Fibroblast of skin of left quadriceps (primary cell): ENCODE data around the gene TSPAN11.
"Not testable (repeated sequence)": the region's sequence is repeated elsewhere in the genome, so short reads cannot be mapped to it uniquely, and the experiment has no call there.

ENCODE experiments used
- DNase-seq, 2 experiments: peaks; one replicate each; pipeline ENCODE4 v3.0.0-alpha.2; 2013; ENCODE audit warnings: low read depth in 2 of 2

The TSPAN11 gene, protein sequence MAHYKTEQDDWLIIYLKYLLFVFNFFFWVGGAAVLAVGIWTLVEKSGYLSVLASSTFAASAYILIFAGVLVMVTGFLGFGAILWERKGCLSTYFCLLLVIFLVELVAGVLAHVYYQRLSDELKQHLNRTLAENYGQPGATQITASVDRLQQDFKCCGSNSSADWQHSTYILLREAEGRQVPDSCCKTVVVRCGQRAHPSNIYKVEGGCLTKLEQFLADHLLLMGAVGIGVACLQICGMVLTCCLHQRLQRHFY

DNA sequence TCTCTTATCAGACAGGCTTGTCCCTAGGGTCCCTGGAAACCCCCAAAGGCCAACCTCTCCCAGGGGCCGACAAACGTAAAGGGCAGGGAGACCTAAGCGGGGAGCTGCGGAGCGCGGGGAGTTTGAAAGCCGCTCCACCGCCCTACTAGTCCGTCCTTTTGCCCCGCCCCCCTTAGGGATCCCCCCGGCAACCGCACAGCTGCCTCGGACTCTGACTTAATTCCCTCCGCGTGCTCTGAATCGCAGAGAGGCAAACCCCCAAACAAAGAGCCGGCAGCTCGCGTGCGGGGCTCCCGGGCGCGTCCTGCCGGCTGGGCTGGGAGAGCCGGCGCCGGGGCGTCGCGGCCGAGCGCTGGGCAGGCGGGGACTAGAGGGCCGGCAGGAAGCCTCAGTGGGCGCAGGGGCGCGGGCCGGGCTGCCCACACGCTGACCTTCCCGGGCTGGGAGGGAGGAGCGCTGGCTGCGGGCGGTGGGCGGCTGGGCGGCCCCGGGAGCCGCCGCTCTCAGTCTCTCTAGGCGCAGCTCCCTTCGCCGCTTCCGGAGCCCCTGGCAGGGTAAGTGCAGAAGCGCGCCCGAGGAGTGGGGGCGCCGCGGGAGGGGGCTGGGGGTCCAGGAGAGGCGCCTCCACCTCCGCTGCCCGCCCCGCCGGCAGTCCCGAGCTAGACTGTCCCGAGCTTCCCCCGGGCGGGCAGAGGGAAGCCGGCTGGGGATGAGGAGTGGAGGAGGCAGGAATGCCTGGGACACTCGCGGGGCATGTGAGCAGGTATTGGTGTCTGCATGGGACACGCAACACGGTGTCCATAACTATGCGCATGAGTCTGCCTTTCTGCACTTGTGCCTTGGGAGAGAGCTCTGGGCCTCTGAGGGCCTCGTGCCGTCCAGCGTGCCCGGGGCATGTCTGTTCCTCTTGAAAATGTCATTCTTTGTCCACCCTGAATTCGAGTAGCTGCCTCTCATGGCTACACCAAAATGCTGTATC, at the start of gene TSPAN11:
TSS of gene TSPAN11 (plus strand) at position 506 of the 979 bp plus-strand sequence. CDS start 27,244 bp downstream, outside the sequence.
- peak; percentile 24 to 39 for DNase-seq

DNA sequence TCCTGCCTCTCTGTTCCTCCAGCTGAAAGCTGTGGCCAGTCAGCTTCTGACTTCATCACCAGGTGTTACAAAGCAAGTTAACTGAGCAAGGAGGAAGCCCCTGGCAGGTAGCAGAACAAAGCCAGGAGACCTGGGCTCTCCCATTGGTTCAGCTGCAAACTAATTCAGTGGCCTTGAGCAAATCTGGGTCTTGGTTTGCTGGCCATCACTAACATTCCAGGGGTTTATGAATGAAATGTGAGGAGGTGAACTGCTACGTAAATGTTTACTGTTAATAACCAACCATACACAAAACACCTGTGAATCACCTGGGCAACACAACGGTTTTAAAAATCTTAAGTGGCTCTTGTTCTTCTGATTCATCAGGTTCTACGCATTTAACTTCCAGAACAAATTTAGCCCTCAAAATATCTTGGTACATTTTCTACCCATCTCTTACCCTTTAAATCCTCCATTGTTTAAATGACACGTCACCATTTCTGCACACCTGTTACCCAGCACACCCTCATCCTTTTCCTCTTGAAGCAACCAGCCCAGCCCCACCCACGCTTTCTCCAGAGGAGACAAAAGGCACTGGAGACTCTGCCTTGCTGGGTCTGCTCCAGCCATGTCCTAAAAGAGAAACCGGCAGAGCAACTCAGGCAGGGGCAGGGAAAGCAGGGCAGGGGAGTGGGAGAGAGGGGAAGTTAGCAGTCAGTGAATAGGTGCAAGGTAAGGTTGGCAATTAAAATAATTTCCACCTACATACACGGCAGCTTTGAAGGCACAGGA, 49.3 kb upstream of the TSPAN11 start:
- no peak for DNase-seq

DNA sequence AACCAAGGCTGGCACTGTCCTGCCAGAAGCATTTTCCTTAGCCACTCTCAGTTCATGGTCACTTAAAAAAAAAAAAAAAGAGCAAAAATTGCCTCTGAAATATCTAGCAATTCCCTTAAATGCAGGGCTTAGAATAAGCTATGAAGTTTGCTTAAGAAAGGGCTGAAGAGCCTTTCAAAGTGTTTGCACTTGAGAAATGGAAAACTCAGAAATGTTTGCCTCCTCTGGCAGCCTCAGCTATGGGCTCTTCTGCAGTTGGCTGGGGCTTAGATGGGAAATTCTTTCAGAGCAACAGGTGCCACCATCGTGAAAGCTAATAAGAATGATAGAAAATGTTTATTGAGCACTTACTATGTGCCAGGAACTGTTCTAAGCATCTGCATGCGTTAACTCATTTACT, 48.5 kb upstream of the TSPAN11 start:
- DNase-seq = no peak

DNA sequence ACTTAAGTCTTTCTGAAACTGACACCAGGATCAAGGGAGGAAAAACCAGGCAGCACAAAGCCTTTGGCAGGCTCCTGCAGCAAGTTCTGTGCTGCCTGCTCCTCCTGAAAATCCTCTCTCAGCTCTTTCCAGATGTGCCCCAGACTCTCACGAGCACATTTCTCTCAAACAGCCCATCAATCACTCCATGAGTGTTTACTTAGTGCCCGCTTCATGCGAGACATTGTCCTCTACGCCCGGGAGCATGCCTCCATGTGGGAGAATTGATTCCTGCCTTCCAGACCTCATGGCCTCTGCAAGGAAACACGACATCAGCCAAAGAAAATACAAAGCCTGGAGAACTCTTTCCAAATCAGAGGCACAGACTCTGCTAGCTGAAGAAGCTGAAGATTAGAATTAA, 46.5 kb upstream of the TSPAN11 start:
- no peak for DNase-seq

DNA sequence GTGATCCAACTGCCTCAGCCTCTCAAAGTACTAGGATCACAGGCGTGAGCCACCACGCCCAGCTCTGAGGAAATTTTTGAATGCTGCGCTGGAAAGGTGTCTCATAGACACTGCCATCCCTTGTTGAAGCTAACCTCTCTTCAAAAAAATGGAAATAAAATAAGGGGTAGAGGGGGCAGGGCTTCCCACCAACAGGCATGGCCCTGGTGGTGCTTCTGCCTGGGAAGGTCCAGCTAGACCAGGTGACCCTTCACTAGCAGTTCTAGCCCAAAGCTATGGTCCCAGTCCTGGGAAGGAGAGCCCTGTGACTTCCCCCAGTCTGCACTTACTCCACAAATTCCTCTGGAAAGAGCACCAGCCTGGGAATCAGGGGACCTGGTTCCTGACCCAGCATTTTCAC, 45.7 kb upstream of the TSPAN11 start:
- no peak for DNase-seq

DNA sequence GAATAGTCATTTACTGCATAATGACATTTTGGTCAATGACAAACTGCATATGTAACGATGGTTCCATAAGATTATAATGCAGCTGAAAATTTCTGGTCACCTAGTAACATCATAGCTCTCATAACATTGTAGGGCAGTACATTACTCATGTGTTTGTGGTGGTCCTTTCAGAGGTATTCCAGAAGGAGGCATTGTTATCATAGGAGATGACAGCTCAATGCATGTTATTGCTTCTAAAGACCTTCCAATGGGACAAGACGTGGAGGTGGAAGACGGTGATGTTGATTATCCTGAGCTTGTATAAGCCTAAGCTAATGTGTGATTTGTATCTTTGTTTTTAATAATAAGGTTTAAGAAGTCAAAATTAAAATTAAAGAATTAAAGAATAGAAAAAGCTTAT, 43.8 kb upstream of the TSPAN11 start:
- no peak for DNase-seq

DNA sequence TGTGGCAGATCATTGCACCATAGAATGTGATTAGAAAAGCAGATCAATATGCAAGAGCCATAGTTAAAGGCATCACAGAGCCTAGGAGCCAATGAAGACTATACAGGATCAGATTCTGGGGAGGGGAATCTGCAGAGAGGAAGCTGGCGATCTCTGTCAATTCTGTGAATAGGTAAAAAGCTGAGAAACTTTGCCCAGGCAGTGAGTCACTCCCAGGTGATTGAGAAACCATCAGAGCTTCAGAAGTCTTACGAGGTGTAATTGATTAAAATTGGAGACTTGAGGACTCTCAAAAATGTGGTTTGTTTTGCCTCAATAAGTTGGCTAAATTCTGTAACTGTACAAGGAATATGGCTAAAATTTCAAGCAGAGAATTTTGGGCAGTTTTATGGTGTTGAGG, 41.7 kb upstream of the TSPAN11 start:
- no peak for DNase-seq

DNA sequence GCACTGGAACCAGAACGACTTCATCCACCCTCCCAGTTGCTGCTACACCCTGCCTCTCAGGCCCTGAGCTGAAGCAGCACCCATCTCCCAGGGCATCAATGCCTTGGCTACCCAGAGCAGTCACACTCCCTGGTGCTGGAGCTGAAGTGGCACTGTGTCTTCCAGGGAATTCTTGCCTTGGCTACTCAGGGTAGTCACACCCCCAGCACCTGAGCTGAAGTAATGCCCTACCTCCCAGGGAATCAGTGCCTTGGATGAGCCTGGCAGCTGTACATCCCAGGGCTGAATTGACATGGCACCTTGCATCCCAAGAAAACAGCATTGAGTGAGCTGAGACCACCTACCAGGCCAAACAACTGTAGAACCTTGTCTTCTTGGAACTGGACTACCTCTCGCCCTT, 41.2 kb upstream of the TSPAN11 start:
- no peak for DNase-seq

DNA sequence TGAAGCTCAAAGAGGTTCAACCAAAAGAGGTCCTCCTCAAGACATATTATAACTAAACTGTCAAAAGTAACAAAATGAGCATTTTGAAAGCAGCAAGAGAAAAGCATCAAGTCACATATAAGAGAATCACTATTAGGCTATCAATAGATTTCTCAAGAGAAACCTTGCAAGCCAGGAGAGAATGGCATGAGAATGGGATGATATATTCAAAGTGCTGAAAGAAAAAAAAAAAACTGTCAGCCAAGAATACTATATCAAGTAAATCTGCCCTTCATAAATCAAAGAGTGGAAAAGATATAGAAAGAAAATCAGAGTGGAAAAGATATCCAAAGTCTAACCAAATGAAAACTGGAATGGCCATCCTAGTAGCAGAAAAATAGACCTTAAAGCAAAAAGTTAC, 39.3 kb upstream of the TSPAN11 start:
- no peak for DNase-seq

DNA sequence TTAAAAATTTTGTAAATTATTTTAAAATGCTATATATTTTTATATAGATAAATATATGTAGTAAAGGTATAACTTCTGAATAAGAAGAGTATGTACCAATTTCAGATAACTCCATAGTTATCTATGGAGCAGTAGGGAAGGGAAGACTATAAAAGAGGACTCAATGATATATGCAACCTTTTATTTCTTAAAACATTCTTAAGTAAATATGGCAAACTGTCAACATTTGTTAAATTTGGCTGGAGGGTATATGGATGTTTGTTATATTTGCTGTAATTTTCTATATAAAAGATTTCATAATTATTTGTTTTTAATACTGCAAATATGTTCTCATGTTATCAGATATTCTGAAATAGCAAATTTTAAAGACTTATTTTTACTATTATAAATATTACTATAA, 38.3 kb upstream of the TSPAN11 start:
- no peak for DNase-seq

DNA sequence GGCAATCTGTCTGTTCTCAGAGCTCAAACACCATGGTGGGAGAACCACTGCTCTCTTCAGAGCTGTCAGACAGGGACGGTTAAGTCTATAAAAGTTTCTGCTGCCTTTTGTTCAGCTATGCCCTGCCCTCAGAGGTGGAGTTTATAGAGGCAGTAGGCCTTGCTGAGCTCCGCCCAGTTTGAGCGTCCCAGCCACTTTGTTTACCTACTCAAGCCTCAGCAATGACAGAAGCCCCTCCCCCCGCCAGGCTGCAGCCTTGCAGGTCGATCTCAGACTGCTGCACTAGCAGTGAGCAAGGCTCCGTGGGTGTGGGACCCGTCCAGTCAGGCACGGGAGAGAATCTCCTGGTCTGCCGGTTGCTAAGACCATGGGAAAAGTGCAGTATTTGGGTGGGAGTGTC, 32.0 kb upstream of the TSPAN11 start:
- DNase-seq = not testable (repeated sequence)

DNA sequence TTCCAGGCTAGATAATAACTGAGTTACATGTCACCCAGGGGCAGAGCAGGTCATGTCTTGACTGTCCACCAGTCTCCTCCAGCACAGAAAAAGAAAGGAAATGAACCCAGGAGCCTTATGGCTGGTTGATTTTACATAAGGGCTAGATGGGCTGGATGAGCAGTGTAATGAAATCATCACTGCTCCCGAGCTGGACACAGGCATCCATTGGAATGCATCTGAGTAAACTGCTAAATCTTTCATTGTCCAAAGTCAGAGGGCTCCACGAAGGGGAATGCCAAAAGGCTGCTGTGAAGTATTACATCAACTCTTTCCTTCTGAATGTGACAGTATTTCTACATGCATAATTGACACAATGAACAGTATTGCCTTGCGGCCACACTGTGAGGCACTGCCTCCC, 30.1 kb upstream of the TSPAN11 start:
- DNase-seq = no peak

DNA sequence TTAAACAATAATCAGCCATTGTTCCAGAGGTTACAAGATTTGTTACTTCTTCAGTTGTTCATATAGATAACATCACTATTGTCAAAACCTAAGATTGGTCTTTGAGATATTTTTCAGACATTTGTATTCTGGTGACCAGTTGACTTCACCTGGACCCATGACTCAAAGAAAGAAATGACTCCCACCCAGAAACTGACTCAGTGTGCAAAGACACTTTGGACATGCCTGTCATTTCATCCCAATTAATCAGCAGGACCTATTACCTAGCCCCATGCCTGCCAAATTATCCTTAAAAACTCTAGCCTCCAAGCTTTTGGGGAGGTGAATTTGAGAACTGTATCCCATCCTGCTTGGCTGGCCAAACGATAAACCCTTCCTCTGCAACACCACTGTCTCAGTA, 27.7 kb upstream of the TSPAN11 start:
- DNase-seq = no peak

DNA sequence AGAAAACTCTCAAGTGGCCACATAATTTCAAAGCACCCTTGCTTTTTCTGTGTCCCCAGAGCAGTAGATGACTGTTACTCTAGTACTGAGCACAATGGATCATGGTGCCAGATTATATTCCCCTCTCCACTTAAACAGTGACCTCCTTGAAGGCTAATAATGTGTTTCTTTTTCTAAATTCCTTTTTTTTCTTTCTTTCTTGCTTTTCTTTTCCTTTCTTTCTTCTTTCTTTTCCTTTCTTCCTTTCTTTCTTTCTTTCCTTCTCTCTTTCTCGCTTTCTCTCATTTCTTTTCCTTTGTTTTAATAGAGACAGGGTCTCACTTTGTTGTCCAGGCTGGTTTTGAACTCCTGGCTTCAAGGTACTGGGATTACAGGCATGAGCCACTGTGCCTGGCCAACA, 26.2 kb upstream of the TSPAN11 start:
- DNase-seq = no peak

DNA sequence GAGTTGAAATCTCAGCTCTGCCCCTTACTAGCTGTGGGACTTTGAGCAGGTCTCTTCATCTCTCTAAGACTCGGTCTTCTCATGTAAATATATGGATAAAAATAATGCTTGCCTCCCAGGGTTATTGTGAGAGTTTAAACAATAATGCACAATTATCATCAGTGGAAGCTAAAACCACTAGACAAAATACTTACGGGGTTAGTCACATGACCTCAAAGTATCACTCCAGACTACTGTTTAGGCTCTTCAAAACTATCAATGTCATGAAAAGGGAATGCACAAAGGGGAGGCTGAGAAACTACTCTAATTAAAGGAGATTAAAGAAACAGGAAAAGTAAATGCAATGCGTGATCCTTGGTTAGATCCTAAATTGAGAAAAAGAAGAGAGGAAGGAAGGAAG, 24.5 kb upstream of the TSPAN11 start:
- DNase-seq = no peak

DNA sequence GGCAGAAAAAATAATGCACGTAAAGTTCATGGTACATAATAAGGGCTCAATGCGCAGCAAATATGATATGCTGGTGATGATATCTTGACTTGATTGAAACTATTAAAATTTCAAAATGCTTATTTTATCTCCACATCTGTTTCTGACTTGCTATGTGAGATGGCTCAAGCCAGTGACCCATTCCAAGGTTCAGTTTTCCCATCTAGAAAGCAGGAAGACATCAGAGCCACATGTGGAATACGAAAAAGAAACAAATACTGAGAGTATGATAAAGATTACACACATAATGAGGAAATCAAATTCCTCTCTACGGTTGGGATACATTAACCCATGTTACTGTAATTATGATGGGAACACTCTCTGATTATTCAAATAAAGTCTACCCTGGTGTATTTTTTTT, 24.0 kb upstream of the TSPAN11 start:
- no peak for DNase-seq

DNA sequence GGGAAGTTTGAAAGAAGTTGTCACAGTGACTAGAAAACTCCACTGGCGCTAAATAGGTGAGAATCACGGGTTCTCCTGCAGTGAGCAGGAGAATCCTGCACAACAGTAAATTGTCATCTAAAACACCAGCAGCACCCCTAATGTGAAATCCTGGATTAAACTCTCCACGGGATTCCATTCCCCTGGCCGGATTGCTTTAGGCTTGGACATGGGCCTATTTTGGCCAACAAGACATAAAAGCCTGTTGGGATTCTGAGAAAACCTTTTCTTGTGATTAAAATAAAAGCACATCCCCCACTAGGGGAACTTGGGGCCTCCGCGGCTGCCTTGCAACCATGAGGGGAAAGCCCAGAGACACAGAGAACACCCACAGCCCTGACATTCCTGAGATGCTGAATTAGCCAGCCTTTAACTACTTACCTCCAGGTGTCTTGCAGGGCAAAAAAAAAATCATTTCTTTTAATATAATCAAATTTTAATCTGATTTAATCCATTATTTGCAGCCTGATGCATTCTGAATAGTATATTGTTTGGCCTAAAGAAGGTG, 21.0 kb upstream of the TSPAN11 start:
- DNase-seq = no peak

DNA sequence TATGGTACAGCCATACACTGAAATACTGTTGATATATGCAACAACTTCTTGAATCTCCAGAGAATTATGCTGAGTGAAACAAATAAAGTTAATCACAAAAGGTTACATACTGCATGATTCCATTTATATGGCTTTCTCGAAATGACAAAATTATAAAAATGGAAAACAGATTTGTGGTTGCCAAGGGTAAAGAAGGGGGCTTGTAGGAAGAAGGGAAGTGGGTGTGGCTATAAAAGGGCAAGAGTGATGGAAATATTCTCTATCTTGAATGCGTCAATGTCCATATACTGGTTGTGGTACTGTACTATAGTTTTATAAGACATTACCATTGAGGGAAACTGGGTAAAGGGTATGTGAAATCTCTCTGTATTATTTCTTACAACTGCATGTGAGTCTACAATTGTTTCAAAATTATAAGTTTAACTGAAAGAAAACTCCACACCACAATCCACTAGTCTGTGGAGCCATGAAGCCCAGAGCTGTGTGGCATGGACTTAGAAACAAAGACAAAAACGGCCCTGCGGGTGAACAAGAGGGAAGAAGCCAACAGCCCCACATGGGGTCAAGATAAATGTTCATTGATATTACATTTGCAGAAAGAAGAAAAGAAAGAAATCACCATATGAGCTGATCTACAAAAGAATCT, 18.3 kb upstream of the TSPAN11 start:
- DNase-seq = no peak

DNA sequence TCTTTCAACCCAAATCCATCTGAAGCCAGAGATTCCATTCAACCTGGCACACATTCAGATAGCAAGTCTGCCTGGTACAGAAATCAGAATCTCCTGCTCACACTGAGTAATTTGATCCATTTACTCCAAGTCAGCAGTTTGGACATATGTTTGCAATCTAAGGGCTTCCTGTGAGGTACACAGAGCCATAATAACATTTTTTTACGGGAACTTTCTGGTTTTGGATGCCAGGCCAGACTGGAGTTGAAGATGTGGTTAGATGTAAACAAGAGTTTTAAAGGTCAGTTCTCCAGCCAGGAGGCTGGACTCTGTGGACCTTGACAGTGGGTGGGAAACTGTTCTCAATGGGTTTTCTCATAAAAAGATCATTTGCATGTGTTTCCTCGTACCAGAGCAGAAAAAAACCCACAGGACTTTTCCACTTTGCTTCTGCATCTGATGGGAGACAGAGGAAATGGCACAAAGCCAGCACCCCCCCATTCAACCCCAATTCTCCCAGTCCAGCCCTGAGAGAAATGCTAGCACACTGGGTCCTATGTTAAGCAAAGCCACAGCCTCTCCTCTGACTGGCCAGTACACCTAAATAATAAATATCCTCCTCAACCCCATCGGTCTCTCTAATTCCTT, 17.7 kb upstream of the TSPAN11 start:
- DNase-seq = peak; percentile 92 to 93

DNA sequence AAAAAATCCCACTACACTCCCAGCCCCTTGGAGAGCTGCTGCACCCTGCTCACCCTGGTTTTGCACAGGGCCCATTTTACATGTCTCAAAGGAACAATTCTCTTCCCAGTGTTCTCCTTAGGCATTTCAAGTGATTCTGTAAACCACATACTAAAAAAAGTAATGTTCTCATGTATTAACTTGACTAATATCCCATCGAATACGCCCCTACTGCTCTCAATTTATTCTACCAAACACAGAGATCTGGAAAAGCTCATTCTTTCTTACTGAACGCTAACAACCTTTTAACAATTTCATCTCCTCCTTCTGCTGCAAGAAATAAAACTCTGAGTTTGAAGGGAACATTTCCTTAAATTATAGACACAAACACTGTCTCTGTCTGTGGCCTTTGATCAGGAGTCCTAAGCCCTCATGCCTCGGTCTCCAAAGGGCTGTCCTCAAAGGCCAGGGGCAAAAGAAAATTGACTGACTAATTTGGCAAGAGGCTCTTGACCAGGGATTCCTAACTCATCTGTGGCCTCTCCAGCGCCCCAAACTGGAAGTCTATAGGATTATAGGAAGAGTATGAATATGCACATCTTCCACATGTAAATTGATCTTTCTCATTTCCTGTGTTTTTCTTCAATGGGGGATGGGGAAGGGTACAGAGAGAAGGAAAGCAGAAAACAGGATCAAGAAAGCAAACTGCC, 17.1 kb upstream of the TSPAN11 start:
- peak; percentile 55 to 57 for DNase-seq

DNA sequence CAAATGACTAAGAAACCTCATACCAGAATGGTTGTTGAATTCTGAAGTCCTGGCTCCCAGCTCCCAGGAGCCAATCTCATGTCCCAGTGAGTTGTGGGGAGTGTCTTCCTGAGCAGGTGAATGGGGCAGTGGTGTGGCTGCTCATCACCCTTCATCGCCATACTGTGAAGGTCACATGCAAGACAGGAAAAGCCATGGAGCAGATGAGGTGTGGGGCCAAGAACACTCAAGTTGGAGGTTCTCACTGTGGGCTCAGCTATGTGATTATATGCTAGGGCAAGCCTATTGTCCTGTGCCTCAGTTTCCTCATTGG, 16.6 kb upstream of the TSPAN11 start:
- no peak for DNase-seq
